Mesenchymal stem cell (in vitro differentiated cells and primary cell): ENCODE measurements around the gene FAM3A.

Source experiments
- DNase-seq: peaks from one replicate; pipeline ENCODE4 v3.0.0-alpha.2; 2013
- H2AFZ ChIP-seq: one replicate; pipeline ENCODE4 v1.6.1; 2013; ENCODE audit warnings: low read depth, mild to moderate bottlenecking, control low read depth, inconsistent platforms, low read length, moderate library complexity
- H2AK5ac ChIP-seq: 2 replicates; pipeline ENCODE4 v1.6.1; 2013; ENCODE audit warnings: low read length, moderate library complexity, mild to moderate bottlenecking, inconsistent platforms; ENCODE audit not compliant: severe bottlenecking
- H2BK120ac ChIP-seq: one replicate; pipeline ENCODE4 v1.6.1; 2013; ENCODE audit warnings: low read depth, mild to moderate bottlenecking, inconsistent platforms, low read length, moderate library complexity
- H2BK12ac ChIP-seq, 2 experiments: one replicate each; pipeline ENCODE4 v1.6.1; 2013; ENCODE audit warnings: inconsistent platforms in 2 of 2, low read length in 2 of 2, mild to moderate bottlenecking in 2 of 2, moderate library complexity in 2 of 2, control low read depth in 1 of 2
- H2BK15ac ChIP-seq: one replicate; pipeline ENCODE4 v1.6.1; 2013; ENCODE audit warnings: mild to moderate bottlenecking, low read depth, inconsistent platforms; ENCODE audit not compliant: poor library complexity, severe bottlenecking
- H2BK5ac ChIP-seq: 2 replicates; pipeline ENCODE4 v1.6.1; 2013; ENCODE audit warnings: low read depth, mild to moderate bottlenecking, low read length, control low read depth, inconsistent platforms; ENCODE audit not compliant: poor library complexity, severe bottlenecking
- H3K14ac ChIP-seq, 2 experiments: one replicate each; pipeline ENCODE4 v1.6.1; 2013; ENCODE audit warnings: inconsistent platforms in 2 of 2, low read length in 2 of 2, control low read depth in 1 of 2, mild to moderate bottlenecking in 1 of 2, moderate library complexity in 1 of 2
- H3K18ac ChIP-seq, 2 experiments: one replicate each; pipeline ENCODE4 v1.6.1; 2013; ENCODE audit warnings: inconsistent platforms in 2 of 2, low read length in 2 of 2, control low read depth in 1 of 2, low read depth in 1 of 2, mild to moderate bottlenecking in 1 of 2
- H3K23ac ChIP-seq, 2 experiments: one replicate each; pipeline ENCODE4 v1.6.1; 2013; ENCODE audit warnings: inconsistent platforms in 2 of 2, low read length in 2 of 2, mild to moderate bottlenecking in 2 of 2, moderate library complexity in 2 of 2, control low read depth in 1 of 2
- H3K27ac ChIP-seq: 2 replicates; pipeline ENCODE4 v1.5.1; 2013; ENCODE audit warnings: mild to moderate bottlenecking, moderate library complexity, low read length, control low read depth, inconsistent platforms; ENCODE audit not compliant: poor library complexity, severe bottlenecking
- H3K27me3 ChIP-seq, 2 experiments: 2 replicates each; pipeline versions ENCODE4 v1.6.1 to v1.7.0; 2013; ENCODE audit warnings: low read length in 2 of 2, mild to moderate bottlenecking in 2 of 2, moderate library complexity in 2 of 2, control low read depth in 1 of 2, inconsistent platforms in 1 of 2; ENCODE audit not compliant: control insufficient read depth in 1 of 2, insufficient read depth in 1 of 2
- H3K36me3 ChIP-seq, 2 experiments: 2 replicates each; pipeline versions ENCODE4 v1.6.1 to v1.7.0; 2013; ENCODE audit warnings: low read length in 2 of 2, control low read depth in 1 of 2, inconsistent platforms in 1 of 2, low read depth in 1 of 2, mild to moderate bottlenecking in 1 of 2; ENCODE audit not compliant: insufficient read depth in 2 of 2, control insufficient read depth in 1 of 2
- H3K4ac ChIP-seq, 2 experiments: one replicate each; pipeline ENCODE4 v1.6.1; 2013; ENCODE audit warnings: inconsistent platforms in 2 of 2, low read length in 2 of 2, mild to moderate bottlenecking in 2 of 2, moderate library complexity in 2 of 2, control low read depth in 1 of 2, low read depth in 1 of 2
- H3K4me1 ChIP-seq: 2 replicates; pipeline ENCODE4 v1.6.1; 2013; ENCODE audit warnings: low read depth, low read length, control low read depth; ENCODE audit not compliant: control insufficient read depth, insufficient read depth
- H3K4me2 ChIP-seq: 2 replicates; pipeline ENCODE4 v1.6.1; 2013; ENCODE audit warnings: low read length, mild to moderate bottlenecking, inconsistent platforms; ENCODE audit not compliant: poor library complexity, severe bottlenecking
- H3K4me3 ChIP-seq, 2 experiments: 2 replicates each; pipeline versions ENCODE4 v1.5.1 to v1.7.0; 2013; ENCODE audit warnings: low read length in 2 of 2, mild to moderate bottlenecking in 2 of 2, control low read depth in 1 of 2, low read depth in 1 of 2; ENCODE audit not compliant: insufficient read depth in 1 of 2
- H3K79me1 ChIP-seq: replicated peaks from 2 replicates; pipeline ENCODE4 v1.6.1; 2013; ENCODE audit warnings: mild to moderate bottlenecking, control low read depth, low read length, inconsistent platforms; ENCODE audit not compliant: poor library complexity, severe bottlenecking
- H3K9ac ChIP-seq: 2 replicates; pipeline ENCODE4 v1.7.0; 2013; ENCODE audit warnings: mild to moderate bottlenecking, low read length, moderate library complexity
- H3K9me3 ChIP-seq: 2 replicates; pipeline ENCODE4 v1.7.0; 2013; ENCODE audit warnings: mild to moderate bottlenecking, low read length; ENCODE audit not compliant: control insufficient read depth
- H4K8ac ChIP-seq: one replicate; pipeline ENCODE4 v1.6.1; 2013; ENCODE audit warnings: inconsistent platforms, mild to moderate bottlenecking, low read length, moderate library complexity
- H4K91ac ChIP-seq: one replicate; pipeline ENCODE4 v1.6.1; 2013; ENCODE audit warnings: mild to moderate bottlenecking, low read length, inconsistent platforms
- WGBS: methylation state at CpG from one replicate; pipeline ENCODE4 v1.1.7; 2013; ENCODE audit warnings: mixed read lengths; 5-methylcytosine and 5-hydroxymethylcytosine counted together

The FAM3A gene

DNA sequence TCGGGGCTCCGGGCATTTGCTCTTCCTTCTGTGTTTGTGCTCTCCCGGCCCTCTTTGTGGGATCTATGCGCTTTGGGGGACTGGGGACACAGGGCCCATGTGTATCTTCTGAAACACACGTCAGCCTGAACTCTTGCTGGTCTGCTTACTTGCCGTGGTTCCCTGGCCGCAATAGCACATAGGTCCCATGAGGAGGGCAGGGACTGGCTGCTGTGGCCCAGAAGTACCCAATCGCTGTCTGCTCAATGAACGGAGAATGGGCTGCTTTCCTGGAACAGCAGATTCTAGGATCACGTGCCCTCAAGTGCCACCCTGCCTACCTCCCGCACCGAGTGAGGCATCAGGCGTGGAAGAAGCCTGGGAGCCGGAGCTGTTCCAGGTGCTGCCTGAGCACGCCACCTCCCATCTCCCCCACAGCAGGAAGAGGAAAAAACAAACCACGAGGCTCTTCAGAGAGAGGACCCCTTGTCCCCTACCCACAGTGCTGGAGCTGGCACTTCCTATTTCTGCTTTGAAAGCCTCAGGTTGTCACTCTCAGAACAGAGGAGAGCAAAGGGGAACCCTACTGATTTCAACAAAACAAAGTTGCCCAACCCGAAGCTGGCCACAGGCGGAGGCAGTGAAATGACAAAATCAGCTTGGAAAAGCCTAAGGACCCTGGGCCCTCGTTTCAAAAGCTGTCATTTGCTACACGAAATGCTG is 26.8 kb upstream of the FAM3A start:
- Histone ChIP-seq H4K91ac (peak overlapping the region; percentile 99), H4K8ac (peak overlapping the region; percentile 84), H3K9ac (peak overlapping the region; percentile 88), H2BK5ac (peak overlapping the region; percentile 89), H3K14ac (peak overlapping the region in 1 of 2 experiments; percentile 75), H3K18ac (peak overlapping the region; percentile 75 to 94), H2AFZ (no peak overlapping the region), H2BK12ac (peak overlapping the region in 1 of 2 experiments; percentile 86), H2BK120ac (peak overlapping the region; percentile 85), H2BK15ac (peak overlapping the region; percentile 93), H3K27ac (peak overlapping the region; percentile 94), H3K23ac (no peak overlapping the region), H3K4me1 (peaks cover 28% of the 10 kb centered on the region), H2AK5ac (peak overlapping the region; percentile 100), H3K4ac (peak overlapping the region; percentile 54 to 91), H3K79me1 (no peaks in the 10 kb centered on the region), H3K27me3 (peaks cover 0 to 15% of the 10 kb centered on the region in 2 experiments), H3K9me3 (no peaks in the 10 kb centered on the region), H3K36me3 (peaks cover 14 to 36% of the 10 kb centered on the region in 2 experiments), H3K4me3 (peak overlapping the region in 1 of 2 experiments; percentile 61), H3K4me2 (no peak overlapping the region)
- WGBS: 93% methylated on average over 19 of the region's 20 CpGs
- DNase-seq: no peak

DNA sequence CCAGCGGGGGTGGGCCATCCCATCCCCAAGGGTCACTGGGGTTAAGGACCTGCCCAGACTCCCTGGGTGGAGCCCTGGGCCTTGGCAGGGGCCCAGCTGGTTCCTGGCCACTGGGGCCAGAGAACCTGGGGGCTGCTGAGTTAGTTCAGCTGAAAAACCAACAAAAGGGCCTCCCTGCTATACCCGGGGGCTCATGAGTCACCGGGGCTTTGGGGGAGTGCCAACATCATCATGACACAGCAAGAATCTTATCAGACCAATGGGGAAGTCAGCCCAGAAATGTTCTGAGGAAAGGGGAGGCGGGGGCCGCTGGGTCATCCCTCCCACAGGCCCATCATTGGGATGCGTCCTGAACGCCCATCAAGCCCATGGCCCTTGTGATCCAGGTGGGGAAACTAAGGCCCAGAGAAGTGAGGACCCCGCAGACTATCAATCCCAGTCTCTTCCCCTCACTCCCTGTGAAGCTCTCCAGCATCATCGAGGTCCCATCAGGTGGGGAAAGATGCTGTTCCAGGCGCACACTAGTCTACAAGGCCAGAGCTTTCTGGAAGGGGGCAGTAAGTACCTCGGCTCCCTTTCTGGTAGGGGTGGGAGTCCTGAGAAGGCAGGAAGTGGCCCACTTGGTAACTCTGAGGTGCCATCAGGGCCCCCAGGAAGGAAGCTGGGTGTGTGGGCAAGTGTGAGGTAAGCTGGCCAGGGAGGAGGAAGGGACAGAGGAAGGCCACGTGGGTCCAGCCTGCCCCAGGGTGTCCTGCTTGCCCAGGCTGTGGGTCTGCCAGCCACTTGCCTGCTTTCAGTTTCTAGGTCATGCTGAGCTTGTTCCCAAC is 26.1 kb upstream of the FAM3A start:
- peak overlapping the region; percentile 94 for H3K27ac ChIP-seq
- WGBS: 36% methylated on average over 8 of the region's 12 CpGs
- no peaks in the 10 kb centered on the region for H3K9me3 ChIP-seq
- peak overlapping the region; percentile 93 for H2BK15ac ChIP-seq
- H4K8ac ChIP-seq: peak overlapping the region; percentile 84
- H3K23ac ChIP-seq: no peak overlapping the region
- peak overlapping the region in 1 of 2 experiments; percentile 75 for H3K14ac ChIP-seq
- peak overlapping the region in 1 of 2 experiments; percentile 72 for H2BK12ac ChIP-seq
- H3K18ac ChIP-seq: peak overlapping the region; percentile 75 to 94
- peak overlapping the region; percentile 100 for H2AK5ac ChIP-seq
- H3K9ac ChIP-seq: peak overlapping the region; percentile 88
- H3K27me3 ChIP-seq: peaks cover 0 to 15% of the 10 kb centered on the region in 2 experiments
- H2BK5ac ChIP-seq: peak overlapping the region; percentile 89
- H3K4ac ChIP-seq: peak overlapping the region; percentile 88 to 91
- peaks cover 1% of the 10 kb centered on the region for H3K79me1 ChIP-seq
- peaks cover 14 to 36% of the 10 kb centered on the region in 2 experiments for H3K36me3 ChIP-seq
- H3K4me2 ChIP-seq: peak overlapping the region; percentile 22
- peak overlapping the region; percentile 99 for H4K91ac ChIP-seq
- DNase-seq: peak; percentile 91
- H3K4me3 ChIP-seq: peak overlapping the region in 1 of 2 experiments; percentile 61
- H2BK120ac ChIP-seq: peak overlapping the region; percentile 85
- H3K4me1 ChIP-seq: peaks cover 28% of the 10 kb centered on the region
- H2AFZ ChIP-seq: no peak overlapping the region

DNA sequence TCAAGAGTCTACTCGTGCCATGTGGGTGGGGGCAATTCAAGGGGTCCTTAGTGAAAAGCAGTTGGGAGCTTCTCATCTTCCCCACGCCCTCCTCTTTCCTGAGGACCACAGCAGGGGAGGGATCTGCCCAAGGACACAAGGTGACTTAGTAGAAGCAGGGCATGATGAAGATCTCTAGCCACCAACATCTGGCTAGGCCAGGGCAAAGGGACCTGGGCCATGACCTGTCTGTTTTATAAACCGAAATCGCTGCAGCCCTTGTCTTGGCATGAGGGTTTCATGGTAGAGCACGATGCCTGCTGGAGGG is 25.5 kb upstream of the FAM3A start:
- peaks cover 0 to 15% of the 10 kb centered on the region in 2 experiments for H3K27me3 ChIP-seq
- no peaks in the 10 kb centered on the region for H3K9me3 ChIP-seq
- no peak overlapping the region for H3K23ac ChIP-seq
- peak overlapping the region; percentile 74 for H2AK5ac ChIP-seq
- H2BK5ac ChIP-seq: peak overlapping the region; percentile 14
- no peak overlapping the region for H2BK15ac ChIP-seq
- H3K79me1 ChIP-seq: peaks cover 1% of the 10 kb centered on the region
- H3K18ac ChIP-seq: peak overlapping the region in 1 of 2 experiments; percentile 87
- H4K91ac ChIP-seq: no peak overlapping the region
- H3K4me2 ChIP-seq: no peak overlapping the region
- H3K4ac ChIP-seq: peak overlapping the region; percentile 20 to 88
- peaks cover 28% of the 10 kb centered on the region for H3K4me1 ChIP-seq
- peak overlapping the region in 1 of 2 experiments; percentile 63 for H2BK12ac ChIP-seq
- no peak overlapping the region for H4K8ac ChIP-seq
- H3K9ac ChIP-seq: peak overlapping the region; percentile 88
- no peak overlapping the region for H2BK120ac ChIP-seq
- H3K36me3 ChIP-seq: peaks cover 14 to 36% of the 10 kb centered on the region in 2 experiments
- peak overlapping the region in 1 of 2 experiments; percentile 41 for H3K14ac ChIP-seq
- no peak overlapping the region for H2AFZ ChIP-seq
- DNase-seq: no peak
- peak overlapping the region; percentile 75 for H3K27ac ChIP-seq
- 41% methylated on average over 4 of the region's 5 CpGs for WGBS
- peak overlapping the region in 1 of 2 experiments; percentile 11 for H3K4me3 ChIP-seq
